GM10266 (cell line): ENCODE results near the gene NDRG2.

Source experiments
- DNase-seq: peaks from one replicate; pipeline ENCODE4 v3.0.0; 2012; ENCODE audit errors: extremely low spot score
- TF ChIP-seq, protein P1 (sequence below): IDR thresholded peaks from 2 replicates; pipeline ENCODE4 v1.5.1; 2012; ENCODE audit warnings: mild to moderate bottlenecking, low read depth; ENCODE audit not compliant: control insufficient read depth, insufficient read depth; ENCODE audit errors: missing control alignments

Gene NDRG2

DNA sequence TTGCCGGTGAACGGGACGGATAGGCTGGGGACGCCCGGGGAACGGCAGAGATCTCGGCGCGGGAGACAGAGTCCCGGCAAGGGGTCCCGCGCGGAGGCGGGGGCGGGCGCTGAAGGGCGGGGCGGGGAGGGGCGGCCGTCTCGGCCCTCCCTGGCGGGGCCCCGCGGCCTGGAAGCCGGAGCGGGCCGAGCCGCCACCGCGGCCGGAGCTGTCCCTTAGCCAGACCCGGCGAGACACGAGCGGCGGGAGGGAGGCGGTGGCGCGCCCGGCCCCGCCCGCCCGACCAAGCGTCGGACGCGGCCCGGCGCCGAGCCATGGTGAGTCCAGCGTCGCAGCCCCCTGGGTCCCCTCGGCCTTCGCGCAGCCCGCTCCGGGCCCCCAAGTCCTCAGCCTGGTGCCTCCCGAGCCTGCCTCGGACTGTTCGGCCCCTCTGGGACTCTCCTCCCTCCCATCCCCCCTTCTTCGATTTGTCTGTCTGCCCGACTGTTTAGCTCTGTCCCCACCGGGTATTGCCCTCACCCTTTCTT is 45.3 kb upstream of the NDRG2 start, which contains the start of gene ARHGEF40:
TSS of gene ARHGEF40 (plus strand) at position 222 of the 527 bp plus-strand sequence. CDS start at position 315, 93 bp downstream.
- TF ChIP-seq, protein P1, sequence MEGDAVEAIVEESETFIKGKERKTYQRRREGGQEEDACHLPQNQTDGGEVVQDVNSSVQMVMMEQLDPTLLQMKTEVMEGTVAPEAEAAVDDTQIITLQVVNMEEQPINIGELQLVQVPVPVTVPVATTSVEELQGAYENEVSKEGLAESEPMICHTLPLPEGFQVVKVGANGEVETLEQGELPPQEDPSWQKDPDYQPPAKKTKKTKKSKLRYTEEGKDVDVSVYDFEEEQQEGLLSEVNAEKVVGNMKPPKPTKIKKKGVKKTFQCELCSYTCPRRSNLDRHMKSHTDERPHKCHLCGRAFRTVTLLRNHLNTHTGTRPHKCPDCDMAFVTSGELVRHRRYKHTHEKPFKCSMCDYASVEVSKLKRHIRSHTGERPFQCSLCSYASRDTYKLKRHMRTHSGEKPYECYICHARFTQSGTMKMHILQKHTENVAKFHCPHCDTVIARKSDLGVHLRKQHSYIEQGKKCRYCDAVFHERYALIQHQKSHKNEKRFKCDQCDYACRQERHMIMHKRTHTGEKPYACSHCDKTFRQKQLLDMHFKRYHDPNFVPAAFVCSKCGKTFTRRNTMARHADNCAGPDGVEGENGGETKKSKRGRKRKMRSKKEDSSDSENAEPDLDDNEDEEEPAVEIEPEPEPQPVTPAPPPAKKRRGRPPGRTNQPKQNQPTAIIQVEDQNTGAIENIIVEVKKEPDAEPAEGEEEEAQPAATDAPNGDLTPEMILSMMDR, result no peak
- peak; percentile 53 for DNase-seq

DNA sequence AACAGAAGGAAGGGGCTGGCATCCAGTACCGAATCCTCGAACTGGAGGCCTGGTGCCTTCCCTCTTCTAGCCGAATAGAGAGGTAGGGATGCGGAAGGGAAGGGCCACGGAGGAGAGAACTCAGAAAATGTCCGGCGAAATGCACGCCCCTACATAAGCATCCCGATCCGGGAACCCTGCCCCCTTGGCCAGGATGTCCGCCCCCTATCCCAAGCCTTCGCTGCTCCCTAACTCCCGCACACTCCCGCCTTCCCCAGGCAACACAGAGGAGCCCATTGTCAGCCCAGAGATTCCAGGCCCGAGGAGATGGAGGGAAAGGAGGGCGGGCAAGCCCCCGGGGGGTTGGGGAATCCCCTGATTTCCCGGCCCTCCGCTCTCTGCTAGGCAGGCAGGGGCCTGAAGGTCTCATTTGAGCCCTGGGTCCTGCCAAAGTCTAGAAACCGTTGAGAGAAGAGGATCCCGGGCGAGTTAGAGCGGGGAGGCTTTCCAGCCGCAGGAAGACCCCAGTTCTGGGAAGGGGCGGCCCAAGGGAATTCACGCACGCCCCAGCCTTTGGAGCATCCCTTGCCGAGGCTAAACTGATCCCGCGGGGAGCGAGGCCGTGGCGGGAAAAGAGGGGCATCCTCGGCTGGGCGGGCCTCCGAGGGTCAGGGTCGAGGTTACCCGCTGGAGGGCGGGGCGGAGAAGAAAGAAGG is 44.7 kb upstream of the NDRG2 start:
- peak; percentile 26 for DNase-seq
- TF ChIP-seq, protein P1, result no peak

DNA sequence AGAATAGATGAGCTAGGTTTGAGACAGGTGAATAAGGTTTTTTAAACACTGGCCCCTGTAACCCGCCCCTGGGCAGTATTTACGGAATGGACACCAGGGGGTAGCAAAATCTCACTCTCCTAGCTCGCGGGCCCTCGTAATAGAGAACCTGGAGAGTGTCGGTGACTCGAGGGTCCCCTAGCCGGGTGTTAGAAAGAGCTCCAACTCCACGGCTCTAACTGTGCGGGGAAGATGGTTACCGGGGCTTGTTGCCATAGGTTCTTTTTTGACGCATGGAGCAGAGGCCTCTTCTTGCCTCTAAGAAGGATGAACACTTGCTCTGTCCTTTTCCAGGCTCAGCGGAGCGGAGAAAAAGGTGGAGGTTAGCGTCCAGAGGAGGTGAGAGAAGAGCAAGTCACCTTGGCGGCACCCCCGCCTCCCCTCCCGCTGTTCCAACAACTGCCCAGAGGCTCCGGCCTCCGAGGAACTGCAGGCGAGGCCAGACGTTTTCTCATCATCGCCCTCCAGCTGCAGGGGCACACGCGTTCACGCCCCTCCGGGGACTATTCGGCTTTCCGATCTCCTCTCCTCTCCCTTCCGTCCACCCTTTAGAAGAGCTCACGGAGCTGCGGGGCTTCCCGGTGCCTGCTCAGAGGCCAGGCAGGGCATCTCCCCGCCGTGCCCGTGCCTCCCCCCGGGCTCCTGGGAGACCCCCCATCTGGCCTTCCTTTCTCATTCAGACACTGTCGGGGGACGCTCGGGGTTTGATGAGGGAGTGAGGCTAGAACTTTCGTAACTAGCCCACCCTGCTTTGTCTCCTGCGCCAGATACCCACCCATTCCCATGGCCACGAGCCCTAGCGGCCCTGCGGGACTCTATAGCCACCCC is 43.9 kb upstream of the NDRG2 start:
- DNase-seq, result peak; percentile 79
- TF ChIP-seq, protein P1, result peak; percentile 69

DNA sequence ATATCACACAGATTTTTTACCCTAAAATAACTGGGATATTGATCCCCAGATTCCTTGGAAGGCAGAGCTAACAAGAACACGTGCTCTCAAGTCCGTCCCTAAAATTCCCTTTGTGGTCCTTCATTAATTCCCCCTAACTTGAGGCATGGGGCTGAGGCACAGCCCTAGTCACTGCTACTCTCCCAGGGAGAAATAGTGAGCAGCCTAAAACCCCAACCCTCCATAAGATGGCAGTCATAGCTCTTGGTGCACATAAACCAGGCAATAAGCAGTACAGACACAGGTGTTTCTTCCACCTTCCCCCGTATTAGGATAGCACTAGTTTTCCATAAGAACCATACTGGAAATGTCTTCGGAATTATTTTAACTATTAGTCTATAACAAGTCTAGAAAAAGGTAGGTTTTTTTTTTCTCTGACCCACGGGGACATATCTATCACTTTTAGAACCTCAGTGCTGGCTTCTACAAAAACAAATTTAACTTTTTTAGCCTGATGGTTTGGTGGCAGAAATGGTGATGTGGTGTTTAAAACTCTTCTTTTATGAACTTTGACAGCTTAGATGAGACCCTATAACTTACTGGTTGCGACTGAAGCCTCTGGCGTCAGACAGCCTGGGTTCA is 42.1 kb upstream of the NDRG2 start:
- DNase-seq, result peak; percentile 49

DNA sequence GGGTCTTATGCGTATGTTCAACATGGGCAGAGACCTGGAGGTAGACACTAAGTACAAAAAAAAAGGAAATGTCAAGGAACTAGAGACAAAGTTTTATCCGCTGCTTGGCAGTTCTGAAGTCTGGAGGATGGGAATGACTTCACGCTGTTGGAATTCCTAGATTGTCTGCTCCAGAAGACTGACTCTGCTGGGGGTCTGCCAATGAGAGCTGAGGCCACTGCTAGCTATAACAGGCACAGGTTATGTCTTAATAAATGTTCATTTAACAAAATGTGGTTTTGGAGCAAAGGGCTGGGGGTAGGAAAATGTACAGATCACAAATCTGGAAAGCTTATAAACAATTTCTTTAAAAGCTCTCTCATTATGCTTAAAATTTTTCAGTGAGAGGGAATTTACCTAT is 38.6 kb upstream of the NDRG2 start:
- TF ChIP-seq, protein P1, result no peak
- no peak for DNase-seq

More for the DNA sequence above, 42.1 kb upstream of the NDRG2 start:
- TF ChIP-seq, protein P1, result peak; percentile 44

DNA sequence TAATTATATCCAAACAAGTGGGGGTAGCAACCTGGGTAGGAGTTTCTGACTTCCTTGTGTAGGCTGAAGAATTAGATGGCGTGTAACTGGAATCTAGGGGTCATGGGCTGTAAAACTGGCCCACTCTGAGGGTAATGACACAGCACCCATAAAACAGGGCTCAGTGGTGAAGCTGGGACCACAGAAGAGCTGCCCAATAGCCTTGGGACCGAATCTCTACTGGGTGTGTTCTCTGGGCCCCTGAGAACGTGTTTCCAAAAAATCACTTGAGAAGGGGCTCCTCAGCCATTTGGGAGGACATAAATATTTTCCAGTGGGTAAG is 36.4 kb upstream of the NDRG2 start:
- TF ChIP-seq, protein P1, result no peak
- DNase-seq, result no peak
